ENCODE data around the gene HNRNPH3. TPM values are rescaled to one million over a fixed set of nuclear protein-coding genes. Genes with fewer than 3 reads are reported as not detected.

The HNRNPH3 gene
- total RNA-seq, 1 donor from 2014 or later, result 117 TPM

DNA sequence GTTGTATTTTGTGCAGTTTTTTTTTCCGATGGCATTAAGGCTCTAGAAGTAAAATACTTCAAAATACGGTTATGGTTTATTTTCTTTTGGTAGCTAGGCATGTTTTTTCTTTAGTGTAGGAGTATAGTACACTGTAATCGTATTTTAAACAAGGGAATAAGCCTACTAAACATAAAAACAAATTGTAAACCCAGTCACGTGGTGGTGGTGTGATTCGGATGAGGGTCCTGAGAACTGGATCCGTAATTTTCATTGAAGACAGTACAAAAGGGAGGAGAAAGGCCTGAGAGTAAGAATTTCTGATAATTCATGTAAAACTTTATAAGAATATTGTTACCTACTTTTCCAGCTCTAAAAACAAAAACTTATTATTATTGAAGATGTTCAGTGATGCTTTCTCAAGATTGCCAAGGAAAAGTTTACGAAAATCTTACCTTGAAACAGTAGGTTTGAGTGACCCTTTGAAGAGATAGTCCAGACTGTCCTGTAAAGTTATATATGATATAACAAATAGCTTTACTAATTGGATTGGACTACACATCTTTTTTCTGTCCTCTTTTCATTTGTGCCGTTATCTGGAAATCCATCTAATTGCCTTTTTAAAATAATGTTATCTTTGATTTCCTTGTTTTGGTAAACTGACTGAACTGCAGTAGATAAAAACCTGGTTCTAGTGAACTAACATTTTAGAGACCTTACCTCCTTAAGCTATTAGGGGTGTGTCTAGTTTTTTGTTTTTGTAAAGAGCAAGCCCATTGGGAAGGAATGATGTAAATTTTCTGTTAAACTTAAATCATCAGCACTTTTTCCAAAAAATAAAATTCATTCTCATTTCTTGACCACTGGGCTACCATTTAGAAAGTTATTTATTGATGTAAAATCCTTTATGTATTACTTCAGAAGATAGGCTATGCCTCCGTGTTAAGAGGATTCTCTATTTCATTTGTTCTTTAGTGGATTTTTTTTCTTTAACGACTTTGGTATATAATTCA, 1.9 kb downstream of the HNRNPH3 start:
- H3K27ac ChIP-seq, result peak overlapping the region; percentile 99
- intact Hi-C loops (cut with DNase I), result no loop called here
- peaks cover 68% of the 10 kb centered on the region for H3K4me1 ChIP-seq

GRCh38 chr10:68334672-68335467, 3.0 kb downstream of the HNRNPH3 start:
- Histone ChIP-seq H3K27me3 (ENCODE audit: low read depth) (no peaks in the 10 kb centered on the region), H3K27ac (no peak overlapping the region), H3K9me3 (no peaks in the 10 kb centered on the region), H3K4me3 (peak overlapping the region; percentile 85), H3K36me3 (peaks cover 24% of the 10 kb centered on the region), H3K4me1 (peaks cover 59% of the 10 kb centered on the region)
- intact Hi-C loops (cut with DNase I), result no loop called here
- no peak for ATAC-seq
- DNase-seq, result no peak
- TF ChIP-seq CTCF (IDR thresholded peaks at IDR 0.05), result no peak

More for the DNA sequence above, 1.9 kb downstream of the HNRNPH3 start:
- no peak for DNase-seq
- ATAC-seq, result no peak
- no peaks in the 10 kb centered on the region for H3K27me3 ChIP-seq (ENCODE audit: low read depth)
- TF ChIP-seq CTCF (IDR thresholded peaks at IDR 0.05), result no peak
- H3K9me3 ChIP-seq, result no peaks in the 10 kb centered on the region
- H3K4me3 ChIP-seq, result peak overlapping the region; percentile 85
- H3K36me3 ChIP-seq, result peaks cover 13% of the 10 kb centered on the region

DNA sequence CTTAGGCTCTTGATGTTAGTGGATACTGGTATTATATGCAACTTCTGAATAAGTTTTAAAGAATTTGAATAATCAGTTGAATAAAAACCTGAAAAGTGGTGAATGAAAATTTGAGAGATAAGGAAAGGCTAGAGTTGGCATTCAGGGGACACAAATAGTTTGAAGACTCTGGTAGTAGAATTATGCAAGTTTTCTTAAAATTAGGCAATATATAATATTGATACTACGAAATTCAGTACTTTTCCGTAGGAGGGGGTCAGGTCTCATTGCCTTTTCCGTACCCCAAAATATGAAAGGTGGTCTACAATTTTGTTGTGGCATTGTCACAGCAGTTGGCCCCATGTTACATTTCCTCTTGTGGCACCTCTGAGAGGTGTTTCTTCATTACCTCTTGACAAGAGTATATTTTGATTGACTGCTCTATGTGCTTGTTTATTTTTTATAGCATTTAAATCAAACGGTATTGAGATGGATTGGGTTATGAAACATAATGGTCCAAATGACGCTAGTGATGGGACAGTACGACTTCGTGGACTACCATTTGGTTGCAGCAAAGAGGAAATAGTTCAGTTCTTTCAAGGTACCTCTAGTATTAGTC, 5.0 kb downstream of the HNRNPH3 start:
- no peak overlapping the region for H3K27ac ChIP-seq
- H3K4me3 ChIP-seq, result no peak overlapping the region
- no peak for TF ChIP-seq CTCF (IDR thresholded peaks at IDR 0.05)
- peaks cover 44% of the 10 kb centered on the region for H3K36me3 ChIP-seq
- no peak for ATAC-seq
- DNase-seq, result no peak
- no peaks in the 10 kb centered on the region for H3K9me3 ChIP-seq
- intact Hi-C loops (cut with DNase I), result no loop called here
- no peaks in the 10 kb centered on the region for H3K27me3 ChIP-seq (ENCODE audit: low read depth)
- peaks cover 50% of the 10 kb centered on the region for H3K4me1 ChIP-seq

DNA sequence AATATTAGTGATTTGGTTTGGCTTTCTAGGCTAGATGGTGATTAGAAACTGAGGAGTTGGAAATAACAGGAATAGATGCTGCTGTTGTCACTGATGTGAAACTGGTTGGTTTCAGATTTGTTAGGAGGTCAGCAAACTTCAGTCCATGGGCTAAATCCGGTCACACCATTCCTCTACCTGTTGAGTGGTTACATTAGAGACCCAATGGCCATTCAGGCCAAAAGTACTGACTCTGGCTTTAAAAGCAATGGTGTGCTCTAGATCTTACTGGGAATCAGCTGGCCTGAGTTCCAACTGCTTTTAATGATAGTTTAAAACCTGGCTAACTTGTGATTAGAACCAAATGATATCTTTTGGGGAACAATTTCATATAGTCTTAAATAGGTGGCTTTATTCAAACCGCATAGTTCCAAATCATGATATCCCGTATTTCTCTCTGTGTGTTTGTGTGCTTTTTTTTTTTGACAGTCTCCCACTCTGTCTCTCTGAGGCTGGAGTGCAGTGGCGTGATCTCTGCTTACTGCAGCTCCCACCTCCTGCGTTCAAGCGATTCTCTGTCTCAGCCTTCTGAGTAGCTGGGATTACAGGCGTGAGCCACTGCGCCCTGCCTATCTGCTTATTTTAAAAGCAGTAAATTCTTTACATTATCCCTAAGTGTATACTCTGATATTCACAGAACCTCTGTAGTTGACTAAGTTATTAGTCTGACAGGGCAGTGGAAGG, 8.7 kb downstream of the HNRNPH3 start:
- no peaks in the 10 kb centered on the region for H3K9me3 ChIP-seq
- H3K27me3 ChIP-seq (ENCODE audit: low read depth), result no peaks in the 10 kb centered on the region
- no peak overlapping the region for H3K27ac ChIP-seq
- DNase-seq (no peak), ATAC-seq (no peak)
- intact Hi-C loops (cut with DNase I), result no loop called here
- H3K4me3 ChIP-seq, result no peak overlapping the region
- no peak for TF ChIP-seq CTCF (IDR thresholded peaks at IDR 0.05)
- peaks cover 31% of the 10 kb centered on the region for H3K4me1 ChIP-seq
- peaks cover 81% of the 10 kb centered on the region for H3K36me3 ChIP-seq
